WTC11 (cell line): Measurements from ENCODE around the gene SYS1. TPM values are rescaled to one million over a fixed set of nuclear protein-coding genes. Genes with fewer than 3 reads are reported as not detected.

Source experiments
- ATAC-seq: fragments of 200-7000 bp; cut with Tn5 transposase; 2 replicates; pipeline ENCODE4 v1.10.0; 2021; ENCODE audit warnings: mild to moderate bottlenecking, moderate library complexity
- CTCF ChIA-PET: fragments of 300-600 bp; sonication (Branson Sonifier 250); formaldehyde crosslinking; loops from one replicate; lab custom pipeline; 2021; ENCODE audit warnings: antibody characterized with exemption; lab: Charles Lee
- POLR2A ChIA-PET: fragments of 350-600 bp; sonication (Branson Sonifier 250); formaldehyde crosslinking; loops from one replicate; lab custom pipeline; 2021; ENCODE audit warnings: antibody characterized with exemption; lab: Charles Lee
- DNase-seq: peaks from one replicate; pipeline ENCODE4 v3.0.0; 2021; ENCODE audit warnings: low spot score
- H3K27ac Mint-ChIP-seq: 2 replicates; pipeline ENCODE4 v1.8.0; 2021; ENCODE audit warnings: mixed read lengths
- H3K27me3 Mint-ChIP-seq: 2 replicates; pipeline ENCODE4 v1.8.0; 2021; ENCODE audit warnings: low read depth, mild to moderate bottlenecking, moderate library complexity, mixed read lengths
- H3K36me3 Mint-ChIP-seq: 2 replicates; pipeline ENCODE4 v1.8.0; 2021; ENCODE audit warnings: mixed read lengths
- H3K4me1 Mint-ChIP-seq: 2 replicates; pipeline ENCODE4 v1.8.0; 2022; ENCODE audit warnings: mixed read lengths
- H3K4me3 Mint-ChIP-seq: 2 replicates; pipeline ENCODE4 v1.8.0; 2021; ENCODE audit warnings: mild to moderate bottlenecking, moderate library complexity, mixed read lengths
- H3K9me3 Mint-ChIP-seq: 2 replicates; pipeline ENCODE4 v1.8.0; 2021; ENCODE audit warnings: mixed read lengths
- ATF1 ChIP-seq: sonication (generic); formaldehyde crosslinking; IDR thresholded peaks from 2 replicates; pipeline ENCODE4 v1.8.1; 2023; ENCODE audit warnings: mild to moderate bottlenecking, moderate library complexity, missing genetic modification reagents
- ATF2 ChIP-seq: sonication (generic); formaldehyde crosslinking; IDR thresholded peaks from 2 replicates; pipeline ENCODE4 v1.8.1; 2022; ENCODE audit warnings: low read depth, missing genetic modification reagents, borderline replicate concordance
- CBFB ChIP-seq: sonication (generic); formaldehyde crosslinking; IDR thresholded peaks from 2 replicates; pipeline ENCODE4 v1.8.1; 2022; ENCODE audit warnings: mild to moderate bottlenecking, low read depth, missing genetic modification reagents
- ESRRA ChIP-seq: sonication (generic); formaldehyde crosslinking; IDR thresholded peaks from 2 replicates; pipeline ENCODE4 v1.8.1; 2022; ENCODE audit warnings: mild to moderate bottlenecking, missing genetic modification reagents, borderline replicate concordance
- GTF2I ChIP-seq: fragments of 250-450 bp; sonication (Bioruptor Pico); conservative IDR thresholded peaks from 2 replicates; pipeline ENCODE4 v1.4.0; 2021; ENCODE audit warnings: mild to moderate bottlenecking
- HMGA2 ChIP-seq: fragments of 250-450 bp; sonication (Bioruptor Pico); IDR thresholded peaks from 2 replicates; pipeline ENCODE4 v1.4.0; 2021; ENCODE audit warnings: mild to moderate bottlenecking, moderate library complexity
- MXD4 ChIP-seq: fragments of 250-450 bp; sonication (Bioruptor Pico); IDR thresholded peaks from 2 replicates; pipeline ENCODE4 v1.8.0; 2021; ENCODE audit warnings: mild to moderate bottlenecking, moderate library complexity, borderline replicate concordance
- NFYB ChIP-seq: sonication (generic); formaldehyde crosslinking; conservative IDR thresholded peaks from 2 replicates; pipeline ENCODE4 v1.8.0; 2022; ENCODE audit warnings: low read depth, missing genetic modification reagents
- NR2C2 ChIP-seq: sonication (generic); formaldehyde crosslinking; IDR thresholded peaks from 2 replicates; pipeline ENCODE4 v1.8.0; 2022; ENCODE audit warnings: mild to moderate bottlenecking, missing genetic modification reagents
- NR3C1 ChIP-seq: sonication (generic); formaldehyde crosslinking; conservative IDR thresholded peaks from 2 replicates; pipeline ENCODE4 v1.8.1; 2023; ENCODE audit warnings: low read depth, mild to moderate bottlenecking, missing genetic modification reagents
- PRRX2 ChIP-seq: fragments of 250-450 bp; sonication (Bioruptor Pico); IDR thresholded peaks from 2 replicates; pipeline ENCODE4 v1.8.0; 2021; ENCODE audit warnings: mild to moderate bottlenecking
- RELA ChIP-seq: sonication (generic); formaldehyde crosslinking; IDR thresholded peaks from 2 replicates; pipeline ENCODE4 v1.8.1; 2022; ENCODE audit warnings: missing genetic modification reagents, mild to moderate bottlenecking, borderline replicate concordance
- SMAD4 ChIP-seq: sonication (generic); formaldehyde crosslinking; IDR thresholded peaks from 2 replicates; pipeline ENCODE4 v1.8.0; 2022; ENCODE audit warnings: mild to moderate bottlenecking, missing genetic modification reagents
- SP1 ChIP-seq: sonication (generic); formaldehyde crosslinking; conservative IDR thresholded peaks from 2 replicates; pipeline ENCODE4 v1.8.1; 2022; ENCODE audit warnings: missing genetic modification reagents
- TEAD1 ChIP-seq: sonication (generic); formaldehyde crosslinking; IDR thresholded peaks from 2 replicates; pipeline ENCODE4 v1.8.0; 2022; ENCODE audit warnings: mild to moderate bottlenecking, missing genetic modification reagents
- USF2 ChIP-seq: sonication (generic); formaldehyde crosslinking; IDR thresholded peaks from 2 replicates; pipeline ENCODE4 v1.8.1; 2023; ENCODE audit warnings: mild to moderate bottlenecking, missing genetic modification reagents, moderate library complexity
- ZNF219 ChIP-seq: sonication (generic); formaldehyde crosslinking; IDR thresholded peaks from 2 replicates; pipeline ENCODE4 v1.8.0; 2023; ENCODE audit warnings: missing genetic modification reagents, mild to moderate bottlenecking, borderline replicate concordance
- ZNF532 ChIP-seq: fragments of 250-450 bp; sonication (Bioruptor Pico); IDR thresholded peaks from 2 replicates; pipeline ENCODE4 v1.9.0; 2021; ENCODE audit warnings: mild to moderate bottlenecking, borderline replicate concordance
- total RNA-seq: library from RNA; stranded (reverse); gene quantifications from 3 replicates; pipeline ENCODE4 v1.2.3, GENCODE V29; 2021
- TF ChIP-seq, protein P1 (sequence below): sonication (generic); formaldehyde crosslinking; IDR thresholded peaks from 2 replicates; pipeline ENCODE4 v1.8.1; 2023; ENCODE audit warnings: mild to moderate bottlenecking, moderate library complexity, missing genetic modification reagents
- TF ChIP-seq, protein P2 (sequence below): sonication (generic); formaldehyde crosslinking; IDR thresholded peaks from 2 replicates; pipeline ENCODE4 v1.8.0; 2022; ENCODE audit warnings: missing genetic modification reagents
- TF ChIP-seq, protein P3 (sequence below): sonication (generic); formaldehyde crosslinking; IDR thresholded peaks from 2 replicates; pipeline ENCODE4 v1.8.0; 2022; ENCODE audit warnings: mild to moderate bottlenecking, missing genetic modification reagents

The SYS1 gene
- total RNA-seq, 1 experiment from 2014 or later = 16.4 TPM

DNA sequence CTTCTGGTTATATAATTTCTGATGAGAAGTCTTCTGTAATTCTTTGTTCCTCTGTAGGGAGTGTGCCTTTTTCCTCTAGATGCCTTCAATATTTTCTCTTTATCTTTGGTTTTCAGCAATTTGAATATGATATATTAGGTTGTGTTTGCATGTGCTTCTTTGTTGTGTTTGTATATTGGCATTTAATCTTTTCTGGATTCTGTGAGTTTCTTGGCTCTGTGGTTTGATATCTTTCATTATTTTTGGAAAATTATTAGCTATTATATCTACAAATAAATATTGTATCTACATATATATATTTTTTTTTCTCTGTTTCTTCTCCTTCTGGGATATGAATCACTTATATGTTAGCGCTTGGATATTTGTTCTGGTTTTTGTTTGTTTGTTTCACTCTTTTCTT, 36.1 kb downstream of the SYS1 start:
- ATAC-seq (no peak), DNase-seq (no peak)
- CTCF ChIA-PET = no interaction called here
- H3K27me3 Mint-ChIP-seq = peaks cover 24% of the 10 kb centered on the region
- no peak overlapping the region for H3K4me3 Mint-ChIP-seq
- no peak overlapping the region for H3K27ac Mint-ChIP-seq
- TF ChIP-seq, protein P1, sequence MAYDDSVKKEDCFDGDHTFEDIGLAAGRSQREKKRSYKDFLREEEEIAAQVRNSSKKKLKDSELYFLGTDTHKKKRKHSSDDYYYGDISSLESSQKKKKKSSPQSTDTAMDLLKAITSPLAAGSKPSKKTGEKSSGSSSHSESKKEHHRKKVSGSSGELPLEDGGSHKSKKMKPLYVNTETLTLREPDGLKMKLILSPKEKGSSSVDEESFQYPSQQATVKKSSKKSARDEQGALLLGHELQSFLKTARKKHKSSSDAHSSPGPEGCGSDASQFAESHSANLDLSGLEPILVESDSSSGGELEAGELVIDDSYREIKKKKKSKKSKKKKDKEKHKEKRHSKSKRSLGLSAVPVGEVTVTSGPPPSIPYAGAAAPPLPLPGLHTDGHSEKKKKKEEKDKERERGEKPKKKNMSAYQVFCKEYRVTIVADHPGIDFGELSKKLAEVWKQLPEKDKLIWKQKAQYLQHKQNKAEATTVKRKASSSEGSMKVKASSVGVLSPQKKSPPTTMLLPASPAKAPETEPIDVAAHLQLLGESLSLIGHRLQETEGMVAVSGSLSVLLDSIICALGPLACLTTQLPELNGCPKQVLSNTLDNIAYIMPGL = no peak
- TF ChIP-seq SMAD4 (CRISPR knock-in tag) (no peak), RELA (CRISPR knock-in tag) (no peak), PRRX2 (no peak), ZNF219 (CRISPR knock-in tag) (no peak), NR3C1 (CRISPR knock-in tag) (no peak), SP1 (CRISPR knock-in tag) (no peak), HMGA2 (CRISPR knock-in tag) (no peak), USF2 (CRISPR knock-in tag) (no peak), ESRRA (CRISPR knock-in tag) (no peak), CBFB (CRISPR knock-in tag) (no peak), NR2C2 (CRISPR knock-in tag) (no peak), MXD4 (no peak), GTF2I (CRISPR knock-in tag) (no peak)
- TF ChIP-seq, protein P2, sequence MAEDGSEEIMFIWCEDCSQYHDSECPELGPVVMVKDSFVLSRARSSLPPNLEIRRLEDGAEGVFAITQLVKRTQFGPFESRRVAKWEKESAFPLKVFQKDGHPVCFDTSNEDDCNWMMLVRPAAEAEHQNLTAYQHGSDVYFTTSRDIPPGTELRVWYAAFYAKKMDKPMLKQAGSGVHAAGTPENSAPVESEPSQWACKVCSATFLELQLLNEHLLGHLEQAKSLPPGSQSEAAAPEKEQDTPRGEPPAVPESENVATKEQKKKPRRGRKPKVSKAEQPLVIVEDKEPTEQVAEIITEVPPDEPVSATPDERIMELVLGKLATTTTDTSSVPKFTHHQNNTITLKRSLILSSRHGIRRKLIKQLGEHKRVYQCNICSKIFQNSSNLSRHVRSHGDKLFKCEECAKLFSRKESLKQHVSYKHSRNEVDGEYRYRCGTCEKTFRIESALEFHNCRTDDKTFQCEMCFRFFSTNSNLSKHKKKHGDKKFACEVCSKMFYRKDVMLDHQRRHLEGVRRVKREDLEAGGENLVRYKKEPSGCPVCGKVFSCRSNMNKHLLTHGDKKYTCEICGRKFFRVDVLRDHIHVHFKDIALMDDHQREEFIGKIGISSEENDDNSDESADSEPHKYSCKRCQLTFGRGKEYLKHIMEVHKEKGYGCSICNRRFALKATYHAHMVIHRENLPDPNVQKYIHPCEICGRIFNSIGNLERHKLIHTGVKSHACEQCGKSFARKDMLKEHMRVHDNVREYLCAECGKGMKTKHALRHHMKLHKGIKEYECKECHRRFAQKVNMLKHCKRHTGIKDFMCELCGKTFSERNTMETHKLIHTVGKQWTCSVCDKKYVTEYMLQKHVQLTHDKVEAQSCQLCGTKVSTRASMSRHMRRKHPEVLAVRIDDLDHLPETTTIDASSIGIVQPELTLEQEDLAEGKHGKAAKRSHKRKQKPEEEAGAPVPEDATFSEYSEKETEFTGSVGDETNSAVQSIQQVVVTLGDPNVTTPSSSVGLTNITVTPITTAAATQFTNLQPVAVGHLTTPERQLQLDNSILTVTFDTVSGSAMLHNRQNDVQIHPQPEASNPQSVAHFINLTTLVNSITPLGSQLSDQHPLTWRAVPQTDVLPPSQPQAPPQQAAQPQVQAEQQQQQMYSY (CRISPR knock-in tag) = no peak
- H3K36me3 Mint-ChIP-seq = peaks cover 29% of the 10 kb centered on the region
- no peaks in the 10 kb centered on the region for H3K4me1 Mint-ChIP-seq
- POLR2A ChIA-PET = no interaction called here
- H3K9me3 Mint-ChIP-seq = peaks cover 49% of the 10 kb centered on the region

DNA sequence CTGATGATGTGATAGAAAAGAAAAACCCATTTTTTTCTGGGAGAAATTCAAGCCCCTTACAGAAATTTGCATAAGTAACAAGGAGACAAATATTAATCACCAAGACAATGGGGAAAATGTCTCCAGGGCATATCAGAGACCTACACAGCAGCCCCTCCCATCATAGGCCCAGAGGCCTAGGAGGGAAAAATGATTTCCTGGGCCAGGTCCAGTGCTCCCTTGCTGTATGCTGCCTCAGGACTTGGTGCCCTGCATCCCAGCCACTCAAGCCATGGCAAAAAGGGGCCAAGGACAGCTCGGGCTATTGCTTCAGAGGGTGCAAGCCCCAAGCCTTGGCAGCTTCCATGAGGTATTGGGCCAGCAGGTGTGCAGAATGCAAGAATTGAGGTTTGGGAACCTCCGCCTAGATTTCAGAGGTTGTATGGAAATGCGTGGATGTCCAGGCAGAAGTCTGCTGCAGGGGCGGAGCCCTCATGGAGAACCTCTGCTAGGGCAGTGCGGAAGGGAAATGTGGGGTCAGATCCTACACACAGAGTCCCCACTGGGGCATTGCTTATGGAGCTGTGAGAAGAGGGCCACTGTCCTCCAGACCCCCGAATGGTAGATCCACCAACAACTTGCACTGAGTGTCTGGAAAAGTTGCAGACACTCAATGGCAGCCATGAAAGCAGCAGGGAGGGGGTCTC, 37.5 kb downstream of the SYS1 start:
- no peak overlapping the region for H3K4me3 Mint-ChIP-seq
- H3K4me1 Mint-ChIP-seq = peaks cover 2% of the 10 kb centered on the region; the same call in 1 of the 2 replicates

More for the DNA sequence above, 37.5 kb downstream of the SYS1 start:
- TF ChIP-seq NFYB (no peak), TEAD1 (CRISPR knock-in tag) (no peak), ATF2 (CRISPR knock-in tag) (no peak), ZNF532 (CRISPR knock-in tag) (no peak), ATF1 (CRISPR knock-in tag) (no peak)
- TF ChIP-seq, protein P3, sequence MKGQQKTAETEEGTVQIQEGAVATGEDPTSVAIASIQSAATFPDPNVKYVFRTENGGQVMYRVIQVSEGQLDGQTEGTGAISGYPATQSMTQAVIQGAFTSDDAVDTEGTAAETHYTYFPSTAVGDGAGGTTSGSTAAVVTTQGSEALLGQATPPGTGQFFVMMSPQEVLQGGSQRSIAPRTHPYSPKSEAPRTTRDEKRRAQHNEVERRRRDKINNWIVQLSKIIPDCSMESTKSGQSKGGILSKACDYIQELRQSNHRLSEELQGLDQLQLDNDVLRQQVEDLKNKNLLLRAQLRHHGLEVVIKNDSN (CRISPR knock-in tag) = no peak
- Mint-ChIP-seq H3K27ac (no peak overlapping the region), H3K27me3 (peaks cover 37% of the 10 kb centered on the region), H3K9me3 (peaks cover 49% of the 10 kb centered on the region), H3K36me3 (peaks cover 29% of the 10 kb centered on the region)
- ChIA-PET CTCF (no interaction called here), POLR2A (no interaction called here)
- no peak for DNase-seq
- ATAC-seq = no peak
